ENCODE data around the gene PTRHD1.
A peak's percentile ranks its signal among the peaks of the same experiment; 100 is the strongest.

The PTRHD1 gene

GRCh38 chr2:24830351-24830750 is 37.2 kb upstream of the PTRHD1 start:
- DNase-seq (ENCODE audit: low read depth in 2 of 2), result no peak

GRCh38 chr2:24828238-24828996 is 35.2 kb upstream of the PTRHD1 start:
- DNase-seq (ENCODE audit: low read depth in 2 of 2), result no peak

- peak; percentile 34 to 46 for DNase-seq (ENCODE audit: low read depth in 2 of 2)
Measured at GRCh38 chr2:24827321-24828237, 34.4 kb upstream of the PTRHD1 start.

GRCh38 chr2:24826773-24827145 is 33.6 kb upstream of the PTRHD1 start:
- DNase-seq (ENCODE audit: low read depth in 2 of 2), result no peak

- no peak for DNase-seq (ENCODE audit: low read depth in 2 of 2)
Measured at GRCh38 chr2:24825883-24826772, 32.9 kb upstream of the PTRHD1 start.

- no peak for DNase-seq (ENCODE audit: low read depth in 2 of 2)
Measured at GRCh38 chr2:24824966-24825882, 32.0 kb upstream of the PTRHD1 start.

GRCh38 chr2:24824071-24824588 is 30.9 kb upstream of the PTRHD1 start:
- DNase-seq (ENCODE audit: low read depth in 2 of 2), result no peak

- DNase-seq (ENCODE audit: low read depth in 2 of 2), result no peak
Measured at GRCh38 chr2:24822049-24822706, 29.0 kb upstream of the PTRHD1 start.

GRCh38 chr2:24821433-24821891 is 28.3 kb upstream of the PTRHD1 start:
- no peak for DNase-seq (ENCODE audit: low read depth in 2 of 2)

GRCh38 chr2:24820598-24821432 is 27.6 kb upstream of the PTRHD1 start:
- no peak for DNase-seq (ENCODE audit: low read depth in 2 of 2)

GRCh38 chr2:24820175-24820513 is 27.0 kb upstream of the PTRHD1 start:
- no peak for DNase-seq (ENCODE audit: low read depth in 2 of 2)

- no peak for DNase-seq (ENCODE audit: low read depth in 2 of 2)
Measured at GRCh38 chr2:24819442-24820174, 26.4 kb upstream of the PTRHD1 start.

GRCh38 chr2:24818721-24819167 is 25.6 kb upstream of the PTRHD1 start:
- no peak for DNase-seq (ENCODE audit: low read depth in 2 of 2)

- DNase-seq (ENCODE audit: low read depth in 2 of 2), result no peak
Measured at GRCh38 chr2:24816884-24817283, 23.7 kb upstream of the PTRHD1 start.

- no peak for DNase-seq (ENCODE audit: low read depth in 2 of 2)
Measured at GRCh38 chr2:24816404-24816803, 23.2 kb upstream of the PTRHD1 start.

- DNase-seq (ENCODE audit: low read depth in 2 of 2), result no peak
Measured at GRCh38 chr2:24815171-24815570, 22.0 kb upstream of the PTRHD1 start.

- DNase-seq (ENCODE audit: low read depth in 2 of 2), result no peak
Measured at GRCh38 chr2:24814516-24814915, 21.3 kb upstream of the PTRHD1 start.

GRCh38 chr2:24813691-24814137 is 20.5 kb upstream of the PTRHD1 start:
- no peak for DNase-seq (ENCODE audit: low read depth in 2 of 2)
